Right forelimb (tissue), 1 donor: Measurements from ENCODE around the gene HYOU1.
"Not testable (repeated sequence)": the region's sequence is repeated elsewhere in the genome, so short reads cannot be mapped to it uniquely, and the experiment has no call there.

Source experiments
- DNase-seq: peaks from one replicate; pipeline ENCODE4 v3.0.0-alpha.2; 2018

HYOU1 gene, protein sequence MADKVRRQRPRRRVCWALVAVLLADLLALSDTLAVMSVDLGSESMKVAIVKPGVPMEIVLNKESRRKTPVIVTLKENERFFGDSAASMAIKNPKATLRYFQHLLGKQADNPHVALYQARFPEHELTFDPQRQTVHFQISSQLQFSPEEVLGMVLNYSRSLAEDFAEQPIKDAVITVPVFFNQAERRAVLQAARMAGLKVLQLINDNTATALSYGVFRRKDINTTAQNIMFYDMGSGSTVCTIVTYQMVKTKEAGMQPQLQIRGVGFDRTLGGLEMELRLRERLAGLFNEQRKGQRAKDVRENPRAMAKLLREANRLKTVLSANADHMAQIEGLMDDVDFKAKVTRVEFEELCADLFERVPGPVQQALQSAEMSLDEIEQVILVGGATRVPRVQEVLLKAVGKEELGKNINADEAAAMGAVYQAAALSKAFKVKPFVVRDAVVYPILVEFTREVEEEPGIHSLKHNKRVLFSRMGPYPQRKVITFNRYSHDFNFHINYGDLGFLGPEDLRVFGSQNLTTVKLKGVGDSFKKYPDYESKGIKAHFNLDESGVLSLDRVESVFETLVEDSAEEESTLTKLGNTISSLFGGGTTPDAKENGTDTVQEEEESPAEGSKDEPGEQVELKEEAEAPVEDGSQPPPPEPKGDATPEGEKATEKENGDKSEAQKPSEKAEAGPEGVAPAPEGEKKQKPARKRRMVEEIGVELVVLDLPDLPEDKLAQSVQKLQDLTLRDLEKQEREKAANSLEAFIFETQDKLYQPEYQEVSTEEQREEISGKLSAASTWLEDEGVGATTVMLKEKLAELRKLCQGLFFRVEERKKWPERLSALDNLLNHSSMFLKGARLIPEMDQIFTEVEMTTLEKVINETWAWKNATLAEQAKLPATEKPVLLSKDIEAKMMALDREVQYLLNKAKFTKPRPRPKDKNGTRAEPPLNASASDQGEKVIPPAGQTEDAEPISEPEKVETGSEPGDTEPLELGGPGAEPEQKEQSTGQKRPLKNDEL

GRCh38 chr11:119057000-119057769 lies at the start of gene HYOU1:
Gene HYOU1, minus strand, starts transcription at chr11:119057205. Its CDS starts 1,045 bp downstream, at chr11:119056160.
- DNase-seq, result peak; percentile 99

DNA sequence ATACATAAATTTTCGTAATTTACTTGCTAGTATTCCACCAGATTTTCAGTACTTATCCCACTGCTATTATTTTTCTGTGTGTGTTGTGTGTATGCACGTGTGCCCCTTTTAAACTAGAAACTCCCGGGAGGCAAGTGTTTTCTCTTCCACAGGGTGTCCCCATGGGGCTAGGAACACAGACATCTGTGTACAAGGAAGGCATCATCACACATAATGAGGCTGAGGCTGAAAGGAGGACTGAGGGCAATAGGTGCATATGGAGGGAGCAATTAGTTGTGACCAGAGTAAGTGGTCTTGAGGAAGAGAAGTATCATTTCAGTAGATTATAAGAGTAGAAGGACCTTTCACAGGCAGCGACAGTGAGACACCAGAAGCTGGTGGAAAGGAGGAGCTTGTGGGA lies 46.8 kb upstream of the HYOU1 start:
- DNase-seq, result no peak

DNA sequence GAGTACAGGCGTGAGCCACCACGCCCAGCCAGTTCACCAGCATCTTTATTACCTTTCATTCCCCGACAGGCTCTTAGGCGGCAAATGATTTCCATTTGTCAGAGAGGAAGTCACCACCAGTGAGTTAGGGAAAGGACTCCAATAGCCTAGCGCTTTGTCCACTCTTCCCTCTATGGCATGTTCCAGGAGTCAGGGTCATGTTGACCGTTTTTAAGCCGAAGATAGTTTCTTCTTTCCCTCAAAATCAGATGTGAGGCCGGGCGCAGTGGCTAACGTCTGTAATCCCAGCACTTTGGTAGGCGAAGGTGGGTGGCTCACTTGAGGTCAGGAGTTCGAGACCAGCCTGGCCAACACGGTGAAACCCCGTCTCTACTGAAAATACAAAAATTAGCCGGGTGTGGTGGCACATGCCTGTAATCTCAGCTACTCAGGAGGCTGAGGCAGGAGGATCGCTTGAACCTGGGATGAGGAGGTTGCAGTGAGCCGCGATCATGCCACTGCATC lies 46.2 kb upstream of the HYOU1 start:
- DNase-seq, result not testable (repeated sequence)

DNA sequence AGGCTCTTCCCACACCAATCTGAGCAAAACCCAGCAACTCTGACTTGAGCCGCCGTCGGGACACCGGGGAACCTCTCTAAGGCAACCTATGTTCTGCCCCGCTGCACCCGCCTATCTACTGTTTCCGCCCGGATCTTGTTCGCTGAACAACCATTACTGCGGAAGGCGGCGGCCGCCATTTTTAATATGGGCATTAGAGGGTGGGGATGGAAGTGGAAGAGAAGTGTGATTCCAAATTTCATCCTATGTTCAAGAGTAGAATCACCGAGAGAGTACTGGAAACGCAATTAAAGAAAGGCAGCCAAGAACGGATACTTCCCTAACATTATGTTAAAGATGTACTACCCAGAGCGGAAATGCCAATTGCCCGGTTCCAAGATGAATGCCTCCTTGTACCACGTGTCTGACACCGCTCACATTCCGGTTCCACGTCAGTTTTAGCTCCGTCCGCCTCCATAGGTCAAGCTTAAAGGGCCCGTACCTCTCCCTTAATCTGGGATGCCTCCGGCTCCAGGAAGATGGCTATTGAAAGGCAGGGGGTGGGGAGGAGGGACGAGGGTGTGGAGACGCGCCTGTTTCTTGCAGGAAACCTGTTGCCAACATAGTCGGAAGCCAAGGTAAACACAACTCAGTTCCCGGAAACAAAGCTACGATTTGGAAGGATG lies 44.9 kb upstream of the HYOU1 start, which contains the start of gene DPAGT1:
TSS of gene DPAGT1 (minus strand) at position 95 of the 665 bp plus-strand sequence. CDS start 198 bp downstream, outside the sequence.
- peak; percentile 92 for DNase-seq

GRCh38 chr11:119100994-119101758 lies 44.2 kb upstream of the HYOU1 start:
- no peak for DNase-seq

GRCh38 chr11:119100246-119100970 lies 43.4 kb upstream of the HYOU1 start:
- no peak for DNase-seq

- no peak for DNase-seq
Observed at GRCh38 chr11:119099711-119100110, 42.7 kb upstream of the HYOU1 start.

DNA sequence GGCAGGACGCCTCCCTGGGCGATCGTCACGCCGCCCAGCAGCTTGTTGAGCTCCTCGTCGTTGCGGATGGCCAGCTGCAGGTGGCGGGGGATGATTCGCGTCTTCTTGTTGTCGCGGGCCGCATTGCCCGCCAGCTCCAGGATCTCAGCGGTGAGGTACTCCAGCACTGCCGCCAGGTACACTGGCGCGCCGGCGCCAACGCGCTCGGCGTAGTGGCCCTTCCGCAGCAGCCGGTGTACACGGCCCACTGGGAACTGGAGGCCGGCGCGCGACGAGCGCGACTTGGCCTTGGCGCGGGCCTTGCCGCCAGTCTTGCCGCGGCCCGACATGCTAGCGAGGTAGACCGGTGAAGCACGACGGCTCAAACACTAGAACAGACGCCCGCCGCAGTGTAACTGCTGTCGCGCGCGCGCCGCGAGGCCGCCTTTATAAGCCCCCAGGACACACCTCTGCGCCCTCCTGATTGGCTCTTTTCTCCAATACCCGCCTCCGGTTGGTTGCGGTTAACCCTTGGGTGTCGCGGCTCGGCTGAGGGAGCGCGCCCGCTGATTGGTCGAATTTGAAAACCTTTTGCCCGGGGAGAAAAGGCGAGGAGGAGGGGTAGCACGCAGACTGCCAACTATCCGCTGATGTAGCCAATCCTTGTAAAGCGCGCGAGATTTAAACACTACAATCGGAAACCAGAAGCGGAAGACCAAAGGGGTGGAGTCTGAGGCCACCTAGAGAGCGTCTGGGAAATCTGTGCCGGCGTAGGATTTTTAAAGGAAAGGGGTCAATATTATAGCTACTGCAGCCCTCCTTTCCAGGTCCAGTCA lies 38.3 kb upstream of the HYOU1 start:
- DNase-seq, result peak; percentile 99

GRCh38 chr11:119094816-119095065 lies 37.7 kb upstream of the HYOU1 start:
- DNase-seq, result no peak

DNA sequence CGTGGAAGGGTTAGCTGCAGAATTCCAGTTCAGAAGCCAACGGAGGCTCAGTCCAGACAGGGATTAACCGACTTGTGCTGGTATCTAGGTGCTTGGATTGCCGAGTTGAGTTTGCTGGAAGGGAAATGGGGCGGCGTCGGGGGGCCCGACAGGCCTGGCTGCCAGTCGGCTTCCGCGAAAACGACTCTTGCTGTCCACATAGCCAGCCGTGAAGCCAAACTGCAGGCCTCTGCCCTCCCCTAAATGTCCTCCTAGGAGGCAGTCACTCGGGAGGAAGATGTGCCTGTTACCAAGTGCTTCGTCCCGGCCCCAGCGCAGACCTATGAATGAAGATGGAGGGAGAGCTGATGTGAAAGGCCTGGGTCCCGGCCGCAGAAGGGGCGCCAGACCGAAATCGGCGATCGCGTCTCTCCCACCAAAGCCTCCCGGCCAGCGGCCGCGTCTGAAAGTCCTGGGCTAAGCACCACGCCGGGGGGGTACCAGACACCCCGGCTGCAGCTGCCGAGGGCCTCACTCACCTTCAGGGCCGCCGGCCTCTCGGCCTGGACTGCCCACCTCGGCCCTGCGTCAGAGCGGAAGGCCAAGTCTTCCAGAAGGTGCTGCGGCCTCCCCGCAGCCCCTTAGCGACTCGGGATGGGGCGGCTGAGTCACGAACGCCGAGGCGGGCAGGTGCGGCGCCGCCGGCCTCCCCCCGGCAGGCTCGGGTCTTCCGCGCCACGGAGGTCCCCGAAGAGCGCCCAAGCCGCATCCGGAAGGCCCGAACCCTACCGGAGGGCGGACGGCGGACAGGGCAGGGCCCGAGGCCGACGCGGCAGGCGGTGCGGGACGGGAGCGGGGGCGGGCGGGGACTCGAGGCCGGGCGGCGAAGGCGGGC lies 37.2 kb upstream of the HYOU1 start:
- peak; percentile 66 for DNase-seq

DNA sequence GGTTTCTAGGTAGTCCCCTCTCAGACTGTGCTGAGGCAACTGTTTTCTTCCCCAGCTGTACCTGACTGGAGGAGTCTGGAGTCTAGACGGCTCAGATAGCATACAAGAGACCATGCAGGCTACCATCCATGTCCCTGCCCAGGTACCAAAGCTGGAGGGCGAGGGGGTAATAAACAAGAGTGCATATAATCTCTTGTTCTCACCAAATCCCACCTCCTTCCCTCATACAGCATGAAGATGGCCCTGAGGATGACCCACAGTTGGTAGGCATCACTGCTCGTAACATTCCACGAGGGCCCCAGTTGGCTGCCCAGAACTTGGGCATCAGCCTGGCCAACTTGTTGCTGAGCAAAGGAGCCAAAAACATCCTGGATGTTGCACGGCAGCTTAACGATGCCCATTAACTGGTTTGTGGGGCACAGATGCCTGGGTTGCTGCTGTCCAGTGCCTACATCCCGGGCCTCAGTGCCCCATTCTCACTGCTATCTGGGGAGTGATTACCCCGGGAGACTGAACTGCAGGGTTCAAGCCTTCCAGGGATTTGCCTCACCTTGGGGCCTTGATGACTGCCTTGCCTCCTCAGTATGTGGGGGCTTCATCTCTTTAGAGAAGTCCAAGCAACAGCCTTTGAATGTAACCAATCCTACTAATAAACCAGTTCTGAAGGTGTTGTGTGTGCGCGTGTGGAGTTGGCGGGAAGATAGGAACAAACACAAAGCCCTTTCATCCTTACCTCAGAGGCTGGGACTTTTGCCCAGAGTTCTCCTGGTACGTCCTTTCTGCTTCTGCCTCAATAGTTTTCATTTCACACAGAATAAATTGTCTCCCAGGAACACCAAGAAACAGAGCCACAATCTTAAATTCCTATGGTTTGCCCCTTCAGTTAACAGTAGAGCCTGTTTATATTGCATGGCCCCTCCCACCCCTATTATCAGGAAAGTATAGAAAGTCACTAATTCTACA lies 36.2 kb upstream of the HYOU1 start:
- no peak for DNase-seq

GRCh38 chr11:119091966-119092879 lies 35.2 kb upstream of the HYOU1 start:
- no peak for DNase-seq

DNA sequence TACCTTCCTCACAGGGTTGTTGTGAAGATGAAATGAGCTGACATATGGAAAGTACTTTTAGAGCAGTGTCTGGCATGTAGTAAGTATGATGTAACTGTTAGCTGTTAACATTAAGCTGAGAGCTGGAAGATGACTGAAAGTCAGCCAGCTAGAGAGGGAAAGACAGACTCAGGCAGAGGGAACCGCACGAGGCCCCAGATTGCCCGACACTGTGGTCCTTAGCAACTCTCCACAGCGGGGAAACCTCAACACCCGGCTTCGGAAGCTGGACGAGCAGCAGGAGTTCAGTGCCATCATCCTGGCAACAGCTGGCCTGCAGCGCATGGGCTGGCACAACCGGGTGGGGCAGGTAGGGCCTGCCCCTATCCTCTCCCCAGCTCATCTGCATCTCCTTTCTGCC lies 34.2 kb upstream of the HYOU1 start:
- no peak for DNase-seq

DNA sequence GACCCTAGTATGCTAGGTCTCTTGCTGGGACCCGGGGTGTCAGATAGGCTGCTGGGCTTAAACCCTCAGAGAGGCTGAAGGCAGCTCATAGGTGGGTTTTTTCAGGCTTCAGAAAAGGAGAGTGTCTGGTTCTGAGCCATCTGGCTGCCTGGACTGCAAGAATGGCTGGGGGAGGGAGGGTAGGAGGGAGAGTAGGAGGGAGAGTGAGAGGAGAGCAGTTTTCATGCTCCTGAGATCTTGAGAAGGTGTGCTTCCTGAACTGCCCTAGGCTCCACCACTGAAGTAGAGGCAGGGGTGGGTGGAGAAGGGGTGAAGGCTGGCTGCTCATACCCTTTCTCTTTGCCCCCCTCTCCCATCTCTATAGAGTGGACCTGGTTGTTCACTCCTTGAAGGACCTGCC lies 32.3 kb upstream of the HYOU1 start:
- DNase-seq, result no peak

GRCh38 chr11:119088406-119088805 lies 31.4 kb upstream of the HYOU1 start:
- no peak for DNase-seq

DNA sequence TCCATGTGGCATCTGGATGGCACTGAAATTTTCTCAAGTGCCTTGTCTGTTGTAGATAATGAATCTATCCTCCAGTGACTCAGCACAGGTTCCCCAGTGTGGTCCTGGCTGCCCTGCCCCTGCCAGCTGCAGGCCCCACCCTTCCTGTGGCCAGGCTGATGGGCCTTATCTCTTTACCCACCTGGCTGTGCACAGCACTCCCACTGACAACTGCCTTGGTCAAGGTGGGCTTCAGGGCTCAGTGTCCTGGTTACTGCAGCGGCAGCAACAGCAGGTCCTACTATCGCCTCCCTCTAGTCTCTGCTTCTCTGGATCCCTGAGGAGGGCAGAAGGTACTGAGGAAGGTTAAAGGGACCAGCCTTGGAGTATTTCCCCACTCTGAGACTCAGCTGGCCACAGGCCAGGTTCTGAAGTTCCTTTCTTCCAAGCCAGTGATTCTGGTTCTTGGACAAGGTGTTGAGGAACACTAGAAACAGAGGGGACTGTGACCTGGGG lies 30.8 kb upstream of the HYOU1 start:
- DNase-seq, result no peak
